ENCODE measurements around the gene DST. TPM values are rescaled to one million over a fixed set of nuclear protein-coding genes. Genes with fewer than 3 reads are reported as not detected.
A peak's percentile ranks its signal among the peaks of the same experiment; 100 is the strongest.

DST gene
- polyA plus RNA-seq, 5 donors, result 369 to 685 (median 536) TPM

DNA sequence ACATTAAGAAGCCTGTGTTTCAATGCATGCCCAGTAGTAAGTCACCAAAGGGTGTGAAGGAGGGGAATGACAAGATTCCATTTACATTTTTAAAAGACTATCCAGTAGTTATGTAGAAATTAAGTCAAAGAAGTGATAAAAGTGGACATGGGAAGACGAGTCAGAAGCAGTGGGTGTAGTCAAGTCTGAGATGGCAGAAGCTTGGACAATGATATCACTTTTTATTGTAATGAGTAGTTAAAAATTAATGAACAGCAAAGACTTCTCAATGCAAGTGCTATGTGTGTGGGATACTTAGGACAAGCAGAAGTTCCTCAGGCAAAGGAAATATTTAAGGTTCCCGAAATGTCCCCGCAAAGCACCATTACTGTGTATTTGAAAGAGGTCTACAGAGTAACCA lies 156.0 kb downstream of the DST start:
- DNase-seq, result no peak

DNA sequence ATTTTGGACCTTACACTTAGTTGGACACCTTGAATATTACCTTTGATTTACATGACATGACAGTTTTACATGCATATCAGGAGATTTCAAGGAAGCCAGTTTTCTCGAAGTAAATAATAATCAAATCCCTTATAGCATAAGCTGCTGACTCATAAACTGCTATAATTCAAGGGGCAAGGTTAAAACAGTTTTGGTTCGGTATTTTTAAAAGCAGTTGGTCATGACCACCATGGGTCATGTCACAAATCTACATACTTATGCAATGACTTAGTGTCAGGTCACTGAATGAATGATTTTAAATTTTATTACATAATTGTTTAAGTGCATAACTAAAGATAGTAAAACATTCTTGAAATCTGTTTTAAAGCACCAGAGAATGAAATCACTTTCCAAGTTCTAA lies 158.0 kb downstream of the DST start:
- DNase-seq, result no peak

DNA sequence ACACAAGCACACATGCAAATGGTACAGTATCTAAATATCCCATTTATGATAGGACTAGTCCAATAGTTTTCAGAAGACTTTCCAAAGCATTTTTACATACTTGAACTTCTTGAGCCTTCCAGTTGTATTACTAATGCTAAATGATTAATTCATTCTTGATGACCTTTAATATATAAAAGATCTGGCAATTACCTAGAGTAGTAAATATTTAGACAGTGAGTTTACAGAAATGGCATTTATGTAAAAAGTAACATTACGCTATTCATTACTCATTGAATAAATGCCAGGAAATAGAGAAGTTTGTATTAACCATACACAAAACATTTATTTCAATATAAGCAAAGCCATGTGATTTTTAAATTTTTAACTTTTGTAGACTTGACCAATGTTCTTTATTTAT lies 158.8 kb downstream of the DST start:
- no peak for DNase-seq

DNA sequence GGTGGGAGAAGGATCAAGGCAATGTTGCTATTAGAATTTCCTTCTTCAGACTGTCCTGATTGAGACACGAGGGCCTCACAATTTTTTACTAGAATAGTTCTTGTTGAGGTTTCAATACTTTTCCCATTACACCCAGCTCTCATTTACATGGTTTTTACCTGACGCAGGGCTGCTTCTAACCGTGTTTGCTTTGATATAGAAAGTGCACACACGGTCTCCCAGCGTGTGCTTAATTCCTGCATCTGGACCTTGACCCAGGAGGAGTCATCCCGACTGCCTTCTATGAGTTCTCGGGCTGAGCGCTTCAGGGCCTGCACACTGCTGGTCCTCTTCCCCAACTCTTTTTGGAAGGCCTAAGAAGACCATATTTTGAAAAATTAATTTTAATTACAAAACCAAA lies 160.2 kb downstream of the DST start:
- no peak for DNase-seq

DNA sequence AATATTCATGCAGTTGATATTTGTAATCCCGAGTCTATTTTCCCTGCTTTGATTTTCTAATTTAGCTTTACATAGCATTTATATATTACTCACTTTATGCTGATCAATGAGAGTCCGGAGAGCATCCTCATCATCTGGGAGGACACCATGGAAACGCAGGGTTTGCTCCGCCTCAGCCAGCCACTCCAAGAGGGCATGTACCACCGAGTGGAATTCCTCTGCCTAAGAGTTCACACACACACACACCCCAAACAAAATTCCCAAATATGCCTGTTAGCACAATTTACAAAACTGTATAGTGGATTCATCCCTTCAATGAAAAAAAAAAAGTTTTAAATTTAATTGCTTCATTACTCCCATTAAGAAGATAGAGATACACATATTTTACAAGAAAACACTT lies 160.7 kb downstream of the DST start:
- DNase-seq, result no peak

DNA sequence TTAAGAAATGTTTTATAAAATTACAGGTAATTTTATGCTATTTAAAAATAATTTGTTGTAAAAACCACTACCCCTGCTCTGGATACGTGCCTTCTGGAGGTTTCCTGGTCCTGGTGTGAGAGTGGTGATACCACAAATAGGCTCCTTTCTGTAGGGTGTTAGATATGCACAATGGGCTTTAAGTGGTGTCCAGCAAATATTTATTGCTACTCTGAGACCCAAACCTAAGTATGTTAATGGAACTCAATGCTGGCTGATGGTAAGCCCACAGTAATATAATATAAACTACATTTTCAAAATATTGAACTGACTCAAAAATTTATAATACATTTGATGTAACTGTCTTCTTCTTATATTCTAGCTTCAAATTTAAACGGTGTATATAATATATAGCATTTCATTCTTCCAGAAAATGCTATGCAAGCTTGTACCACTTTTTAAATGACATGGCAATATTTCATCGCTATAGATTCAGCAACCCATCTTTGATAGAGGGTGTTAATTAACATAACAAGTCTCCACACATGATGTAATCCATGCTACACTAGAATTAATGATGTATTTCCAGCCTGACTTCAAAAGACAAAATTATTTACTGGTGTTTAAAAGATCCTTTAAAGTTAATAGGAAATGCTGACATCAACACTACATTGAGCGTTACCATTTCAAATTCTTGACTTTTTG lies 161.9 kb downstream of the DST start:
- DNase-seq, result no peak

DNA sequence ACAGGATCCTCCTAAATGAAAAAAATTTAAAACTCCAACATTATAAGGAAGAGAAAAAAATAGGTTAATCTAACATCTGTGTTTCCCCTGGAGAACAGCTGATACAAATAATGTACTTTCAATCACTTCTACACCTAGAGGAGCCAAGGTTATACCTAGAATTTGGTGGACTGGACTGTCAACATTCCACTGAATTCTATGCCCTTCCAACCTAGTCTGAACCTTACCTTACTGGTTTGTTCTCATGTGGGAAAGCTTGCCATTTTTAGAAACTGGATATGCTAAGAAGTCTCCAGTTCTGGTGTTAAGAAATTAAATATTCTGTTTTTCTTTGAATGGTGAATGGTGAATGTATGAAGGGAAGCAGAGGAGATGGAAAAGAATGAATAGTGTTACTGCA lies 162.4 kb downstream of the DST start:
- no peak for DNase-seq

DNA sequence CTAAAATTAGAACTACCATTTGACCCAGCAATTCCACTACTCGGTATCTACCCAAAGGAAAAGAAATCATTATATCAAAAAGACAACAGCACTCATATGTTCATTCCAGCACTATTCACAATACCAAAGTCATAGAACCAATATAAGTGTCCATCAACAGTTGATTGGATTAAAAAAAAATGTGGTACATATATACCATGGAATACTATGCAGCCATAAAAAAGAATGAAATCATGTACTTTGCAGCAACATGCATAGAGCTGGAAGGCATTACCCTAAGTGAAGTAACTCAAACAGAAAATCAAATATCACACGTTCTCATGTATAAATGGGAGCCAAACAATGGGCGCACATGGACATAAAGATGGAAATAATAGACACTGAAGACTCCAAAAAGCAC lies 163.3 kb downstream of the DST start:
- no peak for DNase-seq

DNA sequence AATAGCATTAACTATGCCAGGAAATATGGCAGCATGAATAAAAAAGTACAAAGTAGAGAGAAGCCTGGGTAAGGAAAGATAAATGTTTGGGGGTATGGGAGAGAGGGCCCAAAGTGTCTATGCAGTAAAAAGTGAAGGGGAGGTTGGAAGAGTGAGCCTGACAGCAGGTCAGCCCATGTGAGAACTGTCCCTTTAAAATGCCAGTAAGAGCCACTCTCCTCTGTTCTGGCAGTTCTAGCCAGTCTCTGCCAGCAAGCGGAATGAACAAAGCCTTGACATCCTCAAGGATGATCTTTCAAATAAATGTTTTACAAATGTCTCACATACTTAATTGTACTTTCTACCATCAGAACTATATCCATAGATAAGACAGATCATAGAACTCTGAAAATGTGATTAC lies 164.5 kb downstream of the DST start:
- no peak for DNase-seq

DNA sequence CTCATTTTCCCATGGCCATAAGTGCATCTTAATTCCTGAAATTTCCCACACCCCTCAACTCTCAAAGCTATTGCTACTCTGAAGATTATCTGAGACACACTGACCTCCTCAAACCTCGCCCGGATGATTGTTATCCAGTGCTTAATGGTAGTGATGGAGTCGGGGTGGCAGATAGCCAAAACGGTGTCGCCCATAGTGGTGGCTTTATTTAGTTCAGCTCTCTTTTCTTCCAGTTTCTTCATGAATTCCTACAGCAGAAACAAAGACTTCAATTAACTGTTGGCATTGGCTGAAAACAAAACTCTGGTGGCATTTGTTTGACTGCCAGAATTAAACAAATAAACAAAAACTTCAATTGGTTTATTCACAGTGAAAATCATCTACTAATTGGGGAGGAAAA lies 165.4 kb downstream of the DST start:
- no peak for DNase-seq

DNA sequence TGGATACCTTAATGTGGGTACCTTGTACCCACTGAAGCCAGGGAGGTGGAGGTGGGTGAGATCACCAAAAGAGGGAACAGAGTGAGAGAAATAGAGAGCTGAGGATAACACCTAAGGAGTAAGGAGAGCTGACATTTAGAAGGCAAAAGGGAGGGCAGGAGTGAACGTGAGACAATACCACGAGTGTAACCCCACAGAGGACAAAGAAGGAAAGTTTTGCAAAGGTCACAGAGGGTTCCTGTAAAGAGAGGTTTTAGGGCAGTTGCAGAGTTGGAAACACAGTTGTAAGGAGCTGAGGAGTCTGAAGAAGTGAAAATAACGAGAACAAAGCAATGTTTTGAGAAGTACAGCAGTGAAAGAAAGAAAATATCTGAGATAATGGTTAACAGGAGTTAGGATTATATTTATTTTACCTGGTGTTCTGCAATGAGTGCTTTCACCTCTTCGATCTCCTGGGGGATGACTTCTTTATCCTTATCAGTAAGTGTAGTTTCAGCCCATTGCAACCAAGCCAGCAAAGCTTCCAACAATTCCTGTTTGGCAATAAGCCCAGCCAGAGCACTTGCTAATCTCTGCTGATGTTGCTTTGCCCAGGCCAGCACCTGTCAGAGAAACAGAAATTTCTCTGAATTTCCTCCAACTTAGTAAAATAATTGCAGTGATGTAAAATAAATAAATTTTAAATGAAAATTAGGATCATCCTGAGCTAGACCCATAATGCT lies 166.8 kb downstream of the DST start:
- peak; percentile 12 to 21 for DNase-seq

DNA sequence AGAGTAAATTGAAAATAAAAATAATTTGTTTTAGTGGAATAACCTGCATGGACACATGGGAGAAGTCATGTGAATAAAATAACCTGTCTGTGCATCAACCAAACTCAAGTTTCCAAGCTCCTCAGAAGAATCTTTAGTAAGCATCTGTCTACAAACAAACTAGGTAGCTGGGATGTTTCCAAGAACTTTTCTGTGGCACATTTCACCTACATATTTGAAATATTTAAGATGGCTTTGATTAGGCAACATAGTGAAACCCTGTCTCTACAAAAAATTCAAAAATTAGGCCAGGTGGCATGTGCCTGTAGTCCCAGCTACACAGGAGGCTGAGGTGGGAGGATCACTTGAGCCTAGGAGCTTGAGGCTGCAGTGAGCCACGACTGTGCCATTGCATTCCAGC lies 168.2 kb downstream of the DST start:
- DNase-seq, result no peak

DNA sequence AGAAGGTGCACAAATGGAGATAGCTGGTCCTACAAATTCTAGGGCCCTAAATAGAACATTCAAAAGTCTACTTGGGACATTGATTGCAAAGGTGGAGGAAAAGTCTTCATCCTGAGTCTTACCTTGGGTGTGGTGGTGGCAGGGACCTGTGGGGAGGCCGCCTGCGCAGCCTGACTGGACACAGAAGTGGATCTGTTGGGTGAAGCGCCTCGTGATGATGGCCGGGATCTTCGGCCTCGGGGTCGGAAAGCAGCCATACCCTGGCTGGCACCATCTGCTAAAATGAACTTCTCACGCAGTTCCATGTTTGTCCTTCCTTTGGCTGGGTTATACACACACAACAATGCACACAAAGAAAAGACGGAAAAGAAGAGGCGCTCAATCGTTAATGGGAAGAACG lies 179.2 kb downstream of the DST start:
- no peak for DNase-seq

DNA sequence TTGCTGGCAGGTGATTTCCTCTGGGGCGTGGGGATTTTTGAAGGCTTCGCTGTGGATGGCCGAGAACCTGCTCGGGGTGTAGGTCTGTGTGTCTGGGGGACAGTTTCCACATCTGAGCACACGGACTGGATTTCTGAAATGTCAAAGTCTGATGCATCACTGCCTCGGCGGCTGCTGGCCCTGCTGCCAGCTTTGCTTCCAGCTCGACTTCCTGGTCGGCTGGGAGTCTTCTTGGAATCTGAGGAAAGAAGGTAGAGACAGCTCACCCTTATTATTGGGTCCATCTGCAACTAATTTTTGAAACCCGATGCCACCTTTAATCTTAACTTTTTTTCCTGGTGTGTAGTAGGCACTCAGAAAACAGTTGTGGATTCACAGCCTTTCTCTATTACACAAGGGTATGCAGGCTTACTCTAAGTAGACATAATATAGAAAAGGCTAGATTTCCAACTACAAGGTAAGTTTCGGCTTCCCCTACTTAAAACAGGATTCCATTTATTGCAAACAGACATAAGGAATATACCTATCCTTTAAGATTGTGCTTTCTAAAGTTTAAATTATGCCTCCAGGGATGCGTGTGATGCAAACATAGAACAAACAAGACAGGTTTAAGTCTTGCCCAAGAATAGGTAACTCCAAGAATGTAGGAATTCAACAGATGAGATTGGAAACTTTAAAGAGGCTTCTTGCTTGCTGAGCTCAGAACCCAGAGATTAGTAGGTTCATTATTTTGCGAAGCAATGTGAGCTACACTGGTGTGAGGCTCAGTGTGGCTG lies 183.5 kb downstream of the DST start:
- no peak for DNase-seq

DNA sequence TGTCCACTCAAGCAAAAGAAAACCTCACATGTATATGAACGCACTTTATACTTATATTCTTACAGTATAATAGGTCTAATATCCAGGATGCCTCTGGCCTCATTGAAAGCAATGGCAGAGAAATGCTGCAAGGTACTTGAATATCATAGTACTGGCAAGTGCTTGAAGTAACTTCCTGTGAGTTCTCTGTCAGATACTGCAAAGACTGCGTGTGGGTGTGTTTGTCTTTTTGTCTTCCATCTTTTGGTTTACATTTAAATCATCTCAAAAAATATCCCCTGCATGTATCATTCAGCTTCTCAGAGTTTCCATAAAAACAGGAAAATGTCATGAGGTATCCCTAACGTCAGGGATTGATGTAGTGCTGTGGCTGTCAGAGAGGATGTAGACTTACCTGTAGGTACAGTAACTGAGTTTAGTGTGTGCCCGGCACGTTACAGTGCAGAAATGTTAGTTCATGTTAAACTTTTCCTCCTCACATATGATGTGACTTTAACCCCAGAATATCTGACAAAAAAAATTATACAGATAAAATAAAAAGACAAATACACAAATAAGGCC lies 184.3 kb downstream of the DST start:
- DNase-seq, result no peak

DNA sequence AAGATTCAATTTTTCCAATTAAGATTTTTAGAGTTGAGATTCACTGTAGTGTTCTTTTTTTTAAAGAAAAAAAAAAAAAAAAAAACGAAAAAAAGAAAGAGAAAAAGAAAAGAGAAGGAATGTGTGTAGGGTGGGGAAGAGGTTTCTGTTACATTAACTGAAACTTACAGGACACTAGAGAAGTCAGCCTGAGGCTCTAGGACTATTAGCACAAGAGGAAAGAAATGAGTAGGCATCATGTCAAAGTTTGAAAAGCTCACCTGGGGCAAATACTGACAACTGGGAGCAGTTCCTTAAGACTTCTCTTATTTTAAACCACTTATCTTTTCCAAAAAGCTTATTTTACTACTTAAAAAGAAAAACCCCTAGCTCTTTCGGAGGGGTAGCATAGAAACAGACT lies 185.9 kb downstream of the DST start:
- DNase-seq, result no peak

DNA sequence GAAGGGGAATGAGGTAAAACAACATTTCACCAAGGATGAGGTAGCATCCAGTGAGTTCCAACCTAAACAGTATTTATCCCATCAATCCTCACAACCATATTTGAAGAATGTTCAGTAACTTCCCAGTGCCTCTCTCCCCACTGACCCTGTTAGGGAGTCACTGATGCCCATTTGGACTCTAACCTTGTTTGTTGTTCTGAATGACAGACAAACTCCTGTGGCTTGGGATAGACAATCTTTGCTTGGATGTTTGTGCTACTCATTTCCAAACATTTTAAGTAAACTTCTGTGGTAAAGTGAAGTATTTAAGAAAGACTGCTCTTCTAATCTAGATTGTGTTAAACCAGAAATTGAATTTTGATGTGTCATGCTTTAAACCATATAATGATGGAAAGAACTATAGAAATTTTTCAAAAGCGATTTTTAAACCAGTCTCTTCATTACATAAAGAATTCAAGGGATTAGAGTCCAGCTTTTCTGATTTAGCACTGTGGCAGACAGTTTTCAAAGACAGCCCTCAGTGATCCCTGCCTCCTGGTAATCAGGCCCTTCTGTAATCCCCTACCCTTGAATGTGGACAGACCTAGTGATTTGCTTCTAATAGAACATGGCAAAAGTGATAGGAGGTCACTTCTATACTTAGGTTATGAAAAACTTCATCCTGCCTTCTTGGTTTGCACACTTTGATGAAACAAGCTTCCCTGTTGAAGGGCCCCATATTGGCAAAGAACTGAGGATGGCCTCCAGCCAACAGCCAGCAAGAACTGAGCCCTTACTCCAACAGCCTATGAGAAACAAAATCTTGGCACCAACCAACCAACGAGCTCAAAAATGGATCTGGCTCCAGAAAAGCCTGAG lies 191.6 kb downstream of the DST start:
- peak; percentile 70 to 77 for DNase-seq

DNA sequence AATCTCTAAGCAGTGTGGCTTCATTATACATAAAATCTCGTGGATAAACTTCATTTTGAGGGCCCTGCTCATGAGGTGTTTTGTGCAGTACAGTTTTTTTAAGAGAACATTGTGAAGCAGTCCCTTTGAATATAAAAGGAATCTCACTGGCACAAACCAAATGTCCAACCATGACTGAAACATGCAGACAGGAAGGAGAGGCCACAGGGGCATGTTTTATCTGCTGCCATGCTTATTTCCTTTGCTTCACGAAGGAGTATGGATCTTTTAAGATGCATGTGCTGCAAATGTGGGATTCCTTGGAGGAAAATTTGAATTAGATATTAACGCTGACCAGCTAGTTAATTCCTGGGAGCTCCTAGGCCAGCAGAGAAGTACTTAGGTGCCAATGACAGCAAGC lies 192.3 kb downstream of the DST start:
- DNase-seq, result no peak

DNA sequence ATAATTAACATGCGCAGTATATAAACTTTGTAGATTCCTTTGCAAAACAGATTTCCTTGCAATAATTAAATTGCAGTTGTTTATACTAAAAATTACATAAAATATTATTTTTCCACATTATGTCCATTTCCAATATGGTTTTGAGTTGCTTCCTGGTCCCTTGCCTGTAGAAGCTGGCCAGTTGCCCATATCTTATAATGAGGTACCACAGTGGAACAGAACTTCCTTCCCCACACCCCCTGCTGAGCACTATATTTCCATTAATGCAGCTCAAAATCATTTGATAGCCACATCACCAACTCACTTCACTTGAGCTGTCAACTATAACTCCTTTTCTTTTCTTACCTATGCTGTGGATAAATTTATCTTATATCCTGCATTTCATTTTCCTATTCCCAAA lies 194.6 kb downstream of the DST start:
- DNase-seq, result peak; percentile 44 to 52

DNA sequence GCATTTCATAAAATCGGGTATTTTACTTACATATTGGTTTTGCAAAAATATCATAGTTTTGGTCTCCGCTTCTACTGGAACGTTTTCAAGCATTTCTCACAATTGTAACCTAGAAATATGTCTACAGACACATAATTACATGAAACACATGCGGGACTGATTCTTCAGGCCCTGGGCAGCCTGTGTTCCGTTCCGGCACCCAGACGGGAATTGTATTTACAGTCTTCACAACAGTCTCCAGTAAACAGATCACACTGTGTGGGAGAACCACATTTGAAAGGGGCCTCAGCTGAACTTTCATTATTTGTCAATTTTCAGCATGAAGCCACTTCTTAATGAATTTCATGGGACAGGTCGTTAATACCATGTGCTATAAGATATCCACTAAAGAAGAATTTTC lies 196.9 kb downstream of the DST start:
- peak; percentile 57 to 72 for DNase-seq

DNA sequence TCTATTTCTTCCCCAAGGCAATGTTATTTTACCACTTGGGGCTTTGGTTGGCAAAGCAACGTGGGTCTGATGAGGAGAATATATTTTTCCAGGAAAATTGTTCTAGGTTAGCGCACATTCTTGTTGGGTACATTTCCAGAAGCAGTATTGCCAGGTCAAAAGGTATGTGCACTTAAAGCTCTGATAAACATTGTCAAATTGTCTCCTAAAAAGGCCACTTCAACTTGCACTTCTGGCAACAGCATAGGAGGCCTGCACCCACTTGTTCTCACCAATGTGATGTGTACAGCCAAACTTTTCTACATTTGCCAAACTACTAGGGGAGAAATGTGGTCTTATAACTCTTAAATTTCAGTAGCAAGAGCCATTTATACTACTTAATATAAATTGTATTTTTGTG lies 197.8 kb downstream of the DST start:
- DNase-seq, result no peak

DNA sequence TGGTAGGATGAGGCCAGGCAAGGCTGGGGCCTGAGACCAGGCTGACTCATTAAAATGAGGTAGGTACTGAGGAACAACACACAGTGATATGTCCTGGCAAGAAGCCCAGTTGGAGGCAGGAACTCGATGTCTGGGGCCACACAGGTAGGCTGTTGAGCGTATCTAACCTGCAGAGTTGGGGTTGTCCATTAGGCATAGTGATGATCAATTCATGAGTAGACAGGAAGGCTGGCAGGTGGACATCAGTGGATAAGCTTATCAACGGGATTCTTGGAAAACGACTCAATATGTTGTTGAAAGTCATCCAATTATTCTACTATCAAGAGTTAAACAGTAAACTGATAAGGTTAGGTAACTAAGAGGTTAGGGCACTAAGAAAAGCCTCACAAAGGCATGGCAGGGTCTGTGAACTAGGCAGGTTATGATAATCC lies 202.1 kb downstream of the DST start:
- no peak for DNase-seq
